ENCODE data around the gene DOC2B.

GRCh38 chr17:144936-145670 is 36.3 kb downstream of the DOC2B start:
- TF ChIP-seq ZBTB26 (tag by site-specific recombination; optimal IDR thresholded peaks at IDR 0.05) (no peak), REST (tag by site-specific recombination; IDR thresholded peaks at IDR 0.05) (no peak), CTCF (tag by site-specific recombination; IDR thresholded peaks at IDR 0.05) (no peak), ZNF433 (tag by site-specific recombination; IDR thresholded peaks at IDR 0.05; ENCODE audit: low read depth) (no peak), TCF7L2 (IDR thresholded peaks at IDR 0.05; ENCODE audit: borderline replicate concordance, low read depth, low read length) (no peak), ELK4 (IDR thresholded peaks at IDR 0.05; ENCODE audit: borderline replicate concordance, low read depth, low read length) (no peak), ZNF133 (tag by site-specific recombination; IDR thresholded peaks at IDR 0.05) (no peak)

Measured in HEK293 (cell line).